GM12891 (cell line): Measurements from ENCODE around the gene RASA4B.
"Not testable (repeated sequence)": the region's sequence is repeated elsewhere in the genome, so short reads cannot be mapped to it uniquely, and the experiment has no call there.

ENCODE experiments used
- PAX5 ChIP-seq: IDR thresholded peaks from 2 replicates; pipeline ENCODE4 v1.6.1; 2011; ENCODE audit warnings: low read length, moderate library complexity, mild to moderate bottlenecking; ENCODE audit not compliant: insufficient read depth, severe bottlenecking
- POLR2A ChIP-seq: IDR thresholded peaks from 2 replicates; pipeline ENCODE4 v1.6.1; 2011; ENCODE audit warnings: low read depth, low read length, control low read depth
- POLR2AphosphoS5 ChIP-seq: IDR thresholded peaks from 2 replicates; pipeline ENCODE4 v1.6.1; 2011; ENCODE audit warnings: low read depth, low read length, control low read depth
- SPI1 ChIP-seq: IDR thresholded peaks from 2 replicates; pipeline ENCODE4 v1.6.1; 2011; ENCODE audit warnings: low read depth, low read length, control low read depth
- TAF1 ChIP-seq: IDR thresholded peaks from 2 replicates; pipeline ENCODE4 v1.6.1; 2011; ENCODE audit warnings: low read depth, low read length, control low read depth

GRCh38 chr7:102490529-102491075 is 27.0 kb downstream of the RASA4B start:
- not testable (repeated sequence) for TF ChIP-seq POLR2AphosphoS5, TAF1, POLR2A, PAX5, SPI1
